Endothelial cell of umbilical vein (primary cell): Measurements from ENCODE around the gene CYTH2. TPM values are rescaled to one million over a fixed set of nuclear protein-coding genes. Genes with fewer than 3 reads are reported as not detected.

ENCODE experiments used
- BruUV-seq: library from RNA; stranded (reverse); fragments of 400-500 nt; replicated peaks from 2 replicates; lab custom pipeline; 2021; lab: Mats Ljungman, UMichigan
- CTCF ChIA-PET: fragments of 300-600, 350-600 bp; sonication (Branson Sonifier 250); formaldehyde crosslinking; loops from one replicate; lab custom pipeline; 2021; ENCODE audit warnings: antibody characterized with exemption, inconsistent platforms; lab: Charles Lee
- POLR2A ChIA-PET: fragments of 300-600, 350-600 bp; sonication (Branson Sonifier 250); formaldehyde crosslinking; loops from one replicate; lab custom pipeline; 2021; ENCODE audit warnings: antibody characterized with exemption, inconsistent platforms; lab: Charles Lee
- DNase-seq: peaks from one replicate; pipeline ENCODE4 v3.0.0-alpha.2; 2011; ENCODE audit warnings: low read depth, low spot score
- FAIRE-seq: peaks from 2 replicates; lab custom pipeline; 2011; peaks lifted over from hg19 to GRCh38; lab: Jason Lieb, UNC
- H2AFZ ChIP-seq: 2 replicates; pipeline ENCODE4 v1.6.0; 2012; ENCODE audit warnings: low read depth, low read length, control low read depth, inconsistent platforms
- H3K27ac ChIP-seq: 2 replicates; pipeline ENCODE4 v1.5.1; 2011; ENCODE audit warnings: low read depth, mild to moderate bottlenecking, control low read depth, low read length, moderate library complexity; ENCODE audit not compliant: insufficient read depth
- H3K27me3 ChIP-seq, 2 experiments: 2 replicates each; pipeline versions ENCODE4 v1.6.0 to v1.6.1; 2011; ENCODE audit warnings: low read length in 2 of 2, mixed read lengths in 1 of 2; ENCODE audit not compliant: control insufficient read depth in 2 of 2, insufficient read depth in 2 of 2
- H3K36me3 ChIP-seq, 2 experiments: 2 replicates in 1 of 2; 3 replicates in 1 of 2; pipeline ENCODE4 v1.5.1; 2011; ENCODE audit warnings: low read length in 2 of 2, mild to moderate bottlenecking in 1 of 2, moderate library complexity in 1 of 2; ENCODE audit not compliant: control insufficient read depth in 2 of 2, insufficient read depth in 2 of 2; ENCODE audit errors: extremely low read depth in 1 of 2
- H3K4me1 ChIP-seq: 3 replicates; pipeline ENCODE4 v1.5.1; 2011; ENCODE audit warnings: mild to moderate bottlenecking, low read length; ENCODE audit not compliant: control insufficient read depth, insufficient read depth; ENCODE audit errors: extremely low read depth
- H3K4me2 ChIP-seq: 2 replicates; pipeline ENCODE4 v1.6.1; 2011; ENCODE audit warnings: low read length, control low read depth, mixed read lengths; ENCODE audit not compliant: insufficient read depth
- H3K4me3 ChIP-seq, 3 experiments: fragments of 200-600 bp in 1 of 3; sonication (generic), shearing (Covaris generic) in 1 of 3; replicated peaks in 1 of 3; 2 replicates each; pipeline ENCODE4 v1.5.1; 2011 to 2016; ENCODE audit warnings: control low read depth in 3 of 3, low read length in 3 of 3, mild to moderate bottlenecking in 2 of 3, inconsistent platforms in 1 of 3, low read depth in 1 of 3, moderate library complexity in 1 of 3; ENCODE audit not compliant: insufficient read depth in 1 of 3
- H3K79me2 ChIP-seq: 2 replicates; pipeline ENCODE4 v1.6.0; 2012; ENCODE audit warnings: low read length, inconsistent platforms; ENCODE audit not compliant: control insufficient read depth, insufficient read depth
- H3K9ac ChIP-seq: replicated peaks from 2 replicates; pipeline ENCODE3; 2011; ENCODE audit warnings: low read length, control low read depth; ENCODE audit not compliant: insufficient read depth; ENCODE audit errors: extremely low read depth
- H3K9me1 ChIP-seq: replicated peaks from 3 replicates; pipeline ENCODE4 v1.6.0; 2011; ENCODE audit warnings: mild to moderate bottlenecking, low read length; ENCODE audit not compliant: control insufficient read depth, insufficient read depth; ENCODE audit errors: extremely low read depth
- H3K9me3 ChIP-seq: replicated peaks from 2 replicates; pipeline ENCODE4 v1.5.1; 2012; ENCODE audit warnings: low read length, inconsistent platforms; ENCODE audit not compliant: control insufficient read depth, insufficient read depth
- H4K20me1 ChIP-seq: replicated peaks from 2 replicates; pipeline ENCODE3; 2011; ENCODE audit warnings: mild to moderate bottlenecking, low read length; ENCODE audit not compliant: control insufficient read depth, insufficient read depth; ENCODE audit errors: extremely low read depth
- CTCF ChIP-seq, 2 donors: IDR thresholded peaks; 1 replicate in 1 of 2; 2 replicates in 1 of 2; pipeline ENCODE4 v1.5.1; 2011; ENCODE audit warnings: low read length in 2 of 2, mild to moderate bottlenecking in 2 of 2, moderate library complexity in 2 of 2, control low read depth in 1 of 2, inconsistent platforms in 1 of 2, low read depth in 1 of 2; ENCODE audit not compliant: insufficient read depth in 1 of 2; ENCODE audit errors: extremely low read depth in 1 of 2
- EZH2 ChIP-seq: IDR thresholded peaks from 2 replicates; pipeline ENCODE4 v1.6.1; 2012; ENCODE audit warnings: borderline replicate concordance, low read depth, mild to moderate bottlenecking, moderate library complexity, low read length, inconsistent platforms; ENCODE audit not compliant: severe bottlenecking
- FOS ChIP-seq: IDR thresholded peaks from 2 replicates; pipeline ENCODE4 v1.6.1; 2011; ENCODE audit warnings: mild to moderate bottlenecking, low read length, moderate library complexity, borderline replicate concordance; ENCODE audit not compliant: insufficient read depth
- GATA2 ChIP-seq: IDR thresholded peaks from 2 replicates; pipeline ENCODE4 v1.7.0; 2011; ENCODE audit warnings: low read depth, mild to moderate bottlenecking, moderate library complexity, mixed read lengths, low read length; ENCODE audit not compliant: insufficient read length, insufficient read depth
- JUN ChIP-seq: IDR thresholded peaks from 2 replicates; pipeline ENCODE4 v1.6.1; 2011; ENCODE audit warnings: borderline replicate concordance, low read depth; ENCODE audit not compliant: insufficient read length, insufficient read depth
- MAX ChIP-seq: IDR thresholded peaks from 2 replicates; pipeline ENCODE4 v1.6.1; 2011; ENCODE audit not compliant: insufficient read depth, insufficient read length
- MYC ChIP-seq: IDR thresholded peaks from one replicate; pipeline ENCODE4 v1.6.1; 2011; ENCODE audit warnings: mild to moderate bottlenecking, low read depth, low read length
- POLR2A ChIP-seq: IDR thresholded peaks from 2 replicates; pipeline ENCODE4 v1.6.1; 2012; ENCODE audit warnings: low read depth, mild to moderate bottlenecking, control low read depth, low read length
- POLR2AphosphoS5 ChIP-seq: IDR thresholded peaks from 2 replicates; pipeline ENCODE4 v1.6.1; 2012; ENCODE audit warnings: low read depth, mild to moderate bottlenecking, control low read depth, low read length, moderate library complexity; ENCODE audit not compliant: insufficient read depth
- dilution Hi-C: fragments of 300-500 bp; cut with MboI; formaldehyde crosslinking; loops from one replicate; pipeline ENCODE4 v1.15.0; 2019; ENCODE audit warnings: low sequenced_read_pairs; ENCODE audit not compliant: extremely low pct_ligation_motif_present
- intact Hi-C: fragments of 100-400 bp; cut with micrococcal nuclease; formaldehyde crosslinking; loops from one replicate; pipeline ENCODE4 v1.10.0; 2022
- polyA plus RNA-seq, 4 experiments: library from polyadenylated mRNA; depleted of rRNA in 3 of 4; stranded (reverse) in 3 of 4; unstranded in 1 of 4; fragments of >200 nt; gene quantifications; 2 replicates each; pipeline versions ENCODE4 v1.2.1 to v1.2.3, GENCODE V29; 2011 to 2012; ENCODE audit warnings: missing spikeins in 1 of 4
- total RNA-seq: library from RNA; stranded (reverse); gene quantifications from 2 replicates; pipeline ENCODE4 v1.2.3, GENCODE V29; 2021

The CYTH2 gene
- total and polyA plus RNA-seq, 2 donors (not counting 3 experiments of a cell fraction or from before 2014, with no cell fraction given) = 98.4 to 119 TPM

GRCh38 chr19:48512504-48513288, 43.5 kb downstream of the CYTH2 start:
- no peak overlapping the region for H3K9ac ChIP-seq
- no peak overlapping the region for H2AFZ ChIP-seq
- no peaks in the 10 kb centered on the region for H3K79me2 ChIP-seq
- dilution Hi-C loops = no loop called here
- no peaks in the 10 kb centered on the region for H3K4me1 ChIP-seq
- CTCF ChIA-PET = interaction anchor here (0.9 to 2.5 kb wide), 3 partner anchors 14 to 72 kb away, joined by 3 to 16 read pairs (median 3); no protein-coding TSS in a partner anchor
- H3K27me3 ChIP-seq = peaks cover 12 to 14% of the 10 kb centered on the region in 2 experiments
- H4K20me1 ChIP-seq = no peaks in the 10 kb centered on the region
- H3K27ac ChIP-seq = no peak overlapping the region
- H3K9me1 ChIP-seq = no peaks in the 10 kb centered on the region
- H3K4me3 ChIP-seq = peak overlapping the region in 1 of 3 experiments; percentile 50
- DNase-seq = no peak
- H3K9me3 ChIP-seq = no peaks in the 10 kb centered on the region
- FAIRE-seq = no peak
- H3K36me3 ChIP-seq = no peaks in the 10 kb centered on the region
- peak overlapping the region; percentile 59 for H3K4me2 ChIP-seq
- intact Hi-C loops = no loop called here
- TF ChIP-seq EZH2 = peak; percentile 57
- TF ChIP-seq MYC = no peak
- POLR2A ChIA-PET = no interaction called here
- no TSS peak for BruUV-seq

- DNase-seq = peak; percentile 58
These were observed 44.3 kb downstream of the CYTH2 start for GRCh38 chr19:48513289-48514122.

More at GRCh38 chr19:48513289-48514122, 44.3 kb downstream of the CYTH2 start:
- H3K9me1 ChIP-seq = no peaks in the 10 kb centered on the region
- peak overlapping the region; percentile 92 for H2AFZ ChIP-seq
- H3K9me3 ChIP-seq = no peaks in the 10 kb centered on the region
- H3K9ac ChIP-seq = no peak overlapping the region
- TF ChIP-seq EZH2 = no peak
- TF ChIP-seq MYC = no peak
- TF ChIP-seq MAX = no peak
- no peak for TF ChIP-seq CTCF (IDR thresholded peaks at IDR 0.05; ENCODE audit: extremely low read depth in 1 of 2, insufficient read depth in 1 of 2, low read depth in 1 of 2, low read length in 2 of 2)
- TF ChIP-seq FOS = no peak
- no peak for TF ChIP-seq JUN
- TF ChIP-seq POLR2AphosphoS5 = no peak
- no peak for TF ChIP-seq POLR2A
- TF ChIP-seq GATA2 = no peak
- peaks cover 12 to 14% of the 10 kb centered on the region in 2 experiments for H3K27me3 ChIP-seq
- FAIRE-seq = peak; percentile 96
- dilution Hi-C loops = no loop called here
- H3K4me1 ChIP-seq = no peaks in the 10 kb centered on the region
- intact Hi-C loops = no loop called here
- no peak overlapping the region for H3K27ac ChIP-seq
- no TSS peak for BruUV-seq
- H3K36me3 ChIP-seq = no peaks in the 10 kb centered on the region
- ChIA-PET CTCF (interaction anchor here (0.7 to 2.5 kb wide), 3 partner anchors 13 to 75 kb away, joined by 3 to 16 read pairs (median 3); no protein-coding TSS in a partner anchor), POLR2A (interaction anchor here (0.7 to 0.9 kb wide), 2 partner anchors 10 to 208 kb away, joined by 3 to 4 read pairs; no protein-coding TSS in a partner anchor)
- H3K4me2 ChIP-seq = peak overlapping the region; percentile 59
- no peaks in the 10 kb centered on the region for H3K79me2 ChIP-seq
- no peaks in the 10 kb centered on the region for H4K20me1 ChIP-seq
- H3K4me3 ChIP-seq = peak overlapping the region; percentile 50 to 70 (median 51)
